H9 (cell line): ENCODE measurements around the gene CLEC16A. TPM values are rescaled to one million over a fixed set of nuclear protein-coding genes. Genes with fewer than 3 reads are reported as not detected.

ENCODE experiments used
- DNase-seq: peaks from one replicate; pipeline ENCODE4 v3.0.0-alpha.2; 2017
- H2AFZ ChIP-seq: one replicate; pipeline ENCODE4 v1.6.1; 2013; ENCODE audit warnings: mild to moderate bottlenecking, low read length, control low read depth, moderate library complexity
- H2AK5ac ChIP-seq: 2 replicates; pipeline ENCODE4 v1.6.1; 2013; ENCODE audit warnings: low read length, control low read depth, mixed read lengths; ENCODE audit not compliant: insufficient read length
- H2BK120ac ChIP-seq: one replicate; pipeline ENCODE4 v1.6.1; 2013; ENCODE audit warnings: low read depth, mild to moderate bottlenecking, low read length, control low read depth, inconsistent platforms; ENCODE audit not compliant: poor library complexity, severe bottlenecking
- H2BK12ac ChIP-seq: 2 replicates; pipeline ENCODE4 v1.6.1; 2013; ENCODE audit warnings: low read length, control low read depth, mixed read lengths, low read depth; ENCODE audit not compliant: insufficient read length
- H2BK15ac ChIP-seq: 2 replicates; pipeline ENCODE4 v1.6.1; 2013; ENCODE audit warnings: low read depth, low read length, control low read depth
- H2BK20ac ChIP-seq: one replicate; pipeline ENCODE4 v1.6.1; 2013; ENCODE audit warnings: low read depth, mild to moderate bottlenecking, low read length, control low read depth, inconsistent platforms; ENCODE audit not compliant: poor library complexity, severe bottlenecking
- H2BK5ac ChIP-seq: 2 replicates; pipeline ENCODE4 v1.6.1; 2013; ENCODE audit warnings: low read length, control low read depth, mixed read lengths; ENCODE audit not compliant: insufficient read length
- H3K14ac ChIP-seq: 2 replicates; pipeline ENCODE4 v1.6.1; 2013; ENCODE audit warnings: low read length, control low read depth; ENCODE audit not compliant: insufficient read depth
- H3K18ac ChIP-seq: 2 replicates; pipeline ENCODE4 v1.6.1; 2013; ENCODE audit warnings: low read depth, mild to moderate bottlenecking, mixed read lengths, low read length, control low read depth; ENCODE audit not compliant: insufficient read length
- H3K23ac ChIP-seq: 2 replicates; pipeline ENCODE4 v1.6.1; 2013; ENCODE audit warnings: low read length, control low read depth, mixed read lengths, low read depth; ENCODE audit not compliant: insufficient read length
- H3K23me2 ChIP-seq: 2 replicates; pipeline ENCODE4 v1.6.1; 2013; ENCODE audit warnings: low read depth, mild to moderate bottlenecking, mixed read lengths, low read length, control low read depth; ENCODE audit not compliant: insufficient read length, poor library complexity, severe bottlenecking
- H3K27ac ChIP-seq: 2 replicates; pipeline ENCODE4 v1.5.1; 2013; ENCODE audit warnings: low read length, control low read depth, mixed read lengths, low read depth; ENCODE audit not compliant: insufficient read length
- H3K27me3 ChIP-seq: 2 replicates; pipeline ENCODE4 v1.6.1; 2013; ENCODE audit warnings: low read length, control low read depth, inconsistent platforms; ENCODE audit not compliant: insufficient read depth
- H3K4ac ChIP-seq: 2 replicates; pipeline ENCODE4 v1.6.1; 2013; ENCODE audit warnings: low read depth, mild to moderate bottlenecking, control low read depth, inconsistent platforms, low read length, moderate library complexity
- H3K4me1 ChIP-seq: 2 replicates; pipeline ENCODE4 v1.6.1; 2013; ENCODE audit warnings: low read length, control low read depth, inconsistent platforms; ENCODE audit not compliant: insufficient read depth
- H3K4me2 ChIP-seq: 2 replicates; pipeline ENCODE4 v1.6.1; 2013; ENCODE audit warnings: low read length, control low read depth, mixed read lengths; ENCODE audit not compliant: insufficient read length, insufficient read depth
- H3K56ac ChIP-seq: 2 replicates; pipeline ENCODE4 v1.6.1; 2013; ENCODE audit warnings: low read depth, mild to moderate bottlenecking, mixed read lengths, low read length, control low read depth; ENCODE audit not compliant: insufficient read length
- H3K79me1 ChIP-seq: 2 replicates; pipeline ENCODE4 v1.6.1; 2013; ENCODE audit warnings: low read depth, mild to moderate bottlenecking, moderate library complexity, low read length, control low read depth, inconsistent platforms; ENCODE audit not compliant: insufficient read depth, poor library complexity, severe bottlenecking
- H3K79me2 ChIP-seq: 2 replicates; pipeline ENCODE4 v1.6.1; 2013; ENCODE audit warnings: low read length, control low read depth, inconsistent platforms; ENCODE audit not compliant: insufficient read depth
- H3K9ac ChIP-seq: 2 replicates; pipeline ENCODE4 v1.6.1; 2013; ENCODE audit warnings: low read length, control low read depth, mixed read lengths; ENCODE audit not compliant: insufficient read length; ENCODE audit errors: extremely low read depth
- H3K9me3 ChIP-seq: one replicate; pipeline ENCODE4 v1.6.1; 2013; ENCODE audit warnings: low read depth, low read length, inconsistent platforms; ENCODE audit not compliant: control insufficient read depth
- H3T11ph ChIP-seq: one replicate; pipeline ENCODE4 v1.6.1; 2013; ENCODE audit warnings: mild to moderate bottlenecking, low read length, control low read depth, inconsistent platforms
- H4K20me1 ChIP-seq: one replicate; pipeline ENCODE4 v1.6.1; 2013; ENCODE audit not compliant: control insufficient read depth, insufficient read length, insufficient read depth
- H4K5ac ChIP-seq: 2 replicates; pipeline ENCODE4 v1.6.1; 2013; ENCODE audit warnings: low read depth, mild to moderate bottlenecking, mixed read lengths, low read length, control low read depth; ENCODE audit not compliant: insufficient read length
- H4K8ac ChIP-seq: replicated peaks from 2 replicates; pipeline ENCODE4 v1.6.1; 2013; ENCODE audit warnings: low read length, control low read depth, mixed read lengths, low read depth; ENCODE audit not compliant: insufficient read length
- H4K91ac ChIP-seq: 2 replicates; pipeline ENCODE4 v1.6.1; 2013; ENCODE audit warnings: low read depth, mild to moderate bottlenecking, moderate library complexity, mixed read lengths, low read length, control low read depth; ENCODE audit not compliant: insufficient read length
- H3K27ac Mint-ChIP-seq, 3 experiments: 2 replicates in 2 of 3; 3 replicates in 1 of 3; pipeline ENCODE4 v1.8.0; 2020 to 2021; ENCODE audit warnings: mixed read lengths in 3 of 3, mild to moderate bottlenecking in 1 of 3, moderate library complexity in 1 of 3
- H3K27me3 Mint-ChIP-seq: 2 replicates; pipeline ENCODE4 v1.8.0; 2021; ENCODE audit warnings: low read depth, mild to moderate bottlenecking, moderate library complexity, mixed read lengths
- H3K36me3 Mint-ChIP-seq, 3 experiments: 2 replicates in 2 of 3; 3 replicates in 1 of 3; pipeline ENCODE4 v1.8.0; 2020 to 2021; ENCODE audit warnings: low read depth in 3 of 3, mixed read lengths in 3 of 3; ENCODE audit not compliant: insufficient read depth in 1 of 3
- H3K4me1 Mint-ChIP-seq, 2 experiments: 2 replicates each; pipeline ENCODE4 v1.8.0; 2020; ENCODE audit warnings: mixed read lengths in 2 of 2
- H3K4me3 Mint-ChIP-seq, 2 experiments: 2 replicates in 1 of 2; 3 replicates in 1 of 2; pipeline ENCODE4 v1.8.0; 2020 to 2021; ENCODE audit warnings: mild to moderate bottlenecking in 2 of 2, mixed read lengths in 2 of 2, moderate library complexity in 1 of 2
- H3K9me3 Mint-ChIP-seq, 2 experiments: 2 replicates in 1 of 2; 3 replicates in 1 of 2; pipeline ENCODE4 v1.8.0; 2020; ENCODE audit warnings: mild to moderate bottlenecking in 2 of 2, mixed read lengths in 2 of 2, moderate library complexity in 1 of 2
- WGBS: extraction: QIAGEN DNeasy Blood & Tissue Kit; methylation state at CpG from one replicate; pipeline ENCODE4 v1.1.7; 2013; ENCODE audit warnings: missing lambda C conversion rate, low lambda C conversion rate, mixed read lengths; ENCODE audit not compliant: insufficient read length; ENCODE audit errors: extremely low coverage; 5-methylcytosine and 5-hydroxymethylcytosine counted together
- total RNA-seq: library from RNA; stranded (reverse); gene quantifications from 2 replicates; pipeline ENCODE4 v1.2.1, GENCODE V29; 2021
- TF ChIP-seq, protein P1 (sequence below): fragments of 200-600 bp; sonication (generic); conservative IDR thresholded peaks from 3 replicates; pipeline ENCODE4 v1.8.0; 2021; ENCODE audit warnings: antibody characterized with exemption, mild to moderate bottlenecking

The CLEC16A gene
- total RNA-seq, 1 experiment from 2014 or later: 15.2 TPM

GRCh38 chr16:10997485-10997884 lies 53.1 kb downstream of the CLEC16A start:
- Histone ChIP-seq H2AK5ac (no peak overlapping the region), H2BK15ac (no peak overlapping the region), H3K23ac (no peak overlapping the region), H4K8ac (no peak overlapping the region), H2BK5ac (no peak overlapping the region), H2BK120ac (no peak overlapping the region), H3T11ph (no peak overlapping the region), H4K91ac (no peak overlapping the region), H3K27ac (no peak overlapping the region), H3K4me2 (no peak overlapping the region), H3K27me3 (no peaks in the 10 kb centered on the region), H3K79me1 (no peaks in the 10 kb centered on the region), H3K4me1 (no peaks in the 10 kb centered on the region), H3K18ac (no peak overlapping the region), H3K9ac (no peak overlapping the region), H3K23me2 (no peaks in the 10 kb centered on the region), H2AFZ (no peak overlapping the region), H3K9me3 (no peaks in the 10 kb centered on the region), H4K5ac (no peak overlapping the region), H2BK20ac (no peak overlapping the region), H2BK12ac (no peak overlapping the region), H3K56ac (no peak overlapping the region), H4K20me1 (no peaks in the 10 kb centered on the region), H3K79me2 (no peaks in the 10 kb centered on the region), H3K4ac (no peak overlapping the region), H3K14ac (no peak overlapping the region)
- Mint-ChIP-seq H3K27ac (no peak overlapping the region), H3K4me3 (no peak overlapping the region), H3K27me3 (no peaks in the 10 kb centered on the region), H3K36me3 (peaks cover 0 to 7% (median 0%) of the 10 kb centered on the region in 3 experiments; a peak in 3 of 7 replicates), H3K4me1 (peaks cover 5 to 6% of the 10 kb centered on the region in 2 experiments; a peak in 3 of 4 replicates), H3K9me3 (no peaks in the 10 kb centered on the region)
- no peak for DNase-seq
- no CpG with 5 or more reads among the region's 4 CpGs for WGBS
- TF ChIP-seq, protein P1, sequence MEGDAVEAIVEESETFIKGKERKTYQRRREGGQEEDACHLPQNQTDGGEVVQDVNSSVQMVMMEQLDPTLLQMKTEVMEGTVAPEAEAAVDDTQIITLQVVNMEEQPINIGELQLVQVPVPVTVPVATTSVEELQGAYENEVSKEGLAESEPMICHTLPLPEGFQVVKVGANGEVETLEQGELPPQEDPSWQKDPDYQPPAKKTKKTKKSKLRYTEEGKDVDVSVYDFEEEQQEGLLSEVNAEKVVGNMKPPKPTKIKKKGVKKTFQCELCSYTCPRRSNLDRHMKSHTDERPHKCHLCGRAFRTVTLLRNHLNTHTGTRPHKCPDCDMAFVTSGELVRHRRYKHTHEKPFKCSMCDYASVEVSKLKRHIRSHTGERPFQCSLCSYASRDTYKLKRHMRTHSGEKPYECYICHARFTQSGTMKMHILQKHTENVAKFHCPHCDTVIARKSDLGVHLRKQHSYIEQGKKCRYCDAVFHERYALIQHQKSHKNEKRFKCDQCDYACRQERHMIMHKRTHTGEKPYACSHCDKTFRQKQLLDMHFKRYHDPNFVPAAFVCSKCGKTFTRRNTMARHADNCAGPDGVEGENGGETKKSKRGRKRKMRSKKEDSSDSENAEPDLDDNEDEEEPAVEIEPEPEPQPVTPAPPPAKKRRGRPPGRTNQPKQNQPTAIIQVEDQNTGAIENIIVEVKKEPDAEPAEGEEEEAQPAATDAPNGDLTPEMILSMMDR: no peak
